ENCODE measurements around the gene MPP4. TPM values are rescaled to one million over a fixed set of nuclear protein-coding genes. Genes with fewer than 3 reads are reported as not detected.

The MPP4 gene
- total and polyA plus RNA-seq, 2 of the 13 experiments (the other 11 are each of a cell fraction or from before 2014, with no cell fraction given) = not detected

GRCh38 chr2:201697899-201698298 lies 545 bp downstream of the MPP4 start:
- Histone ChIP-seq H3K27ac (ENCODE audit: extremely low read length, insufficient read depth, low read length) (no peak overlapping the region), H3K9ac (ENCODE audit: insufficient read depth, low read depth, low read length) (no peak overlapping the region), H3K79me2 (ENCODE audit: insufficient read depth, low read length) (no peaks in the 10 kb centered on the region), H2AFZ (ENCODE audit: low read length) (no peak overlapping the region), H3K4me3 (replicated peaks in 1 of 3; ENCODE audit: insufficient read depth in 1 of 3, low read depth in 2 of 3, low read length in 3 of 3) (no peak overlapping the region), H3K9me3 (ENCODE audit: low read length) (no peaks in the 10 kb centered on the region), H3K4me2 (ENCODE audit: low read depth, low read length) (no peak overlapping the region), H4K20me1 (ENCODE audit: insufficient read depth, low read length) (no peaks in the 10 kb centered on the region), H3K36me3 (replicated peaks in 1 of 2; ENCODE audit: control insufficient read depth in 1 of 2, insufficient read depth in 2 of 2, low read length in 2 of 2) (peaks cover 0 to 12% of the 10 kb centered on the region in 2 experiments; a peak in 1 of 5 replicates), H3K4me1 (ENCODE audit: insufficient read depth, low read length) (no peaks in the 10 kb centered on the region), H3K27me3 (ENCODE audit: control insufficient read depth in 1 of 2, insufficient read depth in 2 of 2, low read length in 2 of 2) (peaks cover 0 to 8% of the 10 kb centered on the region in 2 experiments; a peak in 2 of 5 replicates)
- FAIRE-seq (no peak), ATAC-seq (no peak), DNase-seq (ENCODE audit: low spot score) (no peak)
- BruUV-seq (replicated peaks) = no TSS peak
- ChIA-PET POLR2A (no interaction called here), CTCF (ENCODE audit: low intra/inter-chr PET ratio, low total read pairs) (no interaction called here)
- 51% methylated on average over 2 of the region's 2 CpGs for WGBS (ENCODE audit: low lambda C conversion rate)
- no peak for TF ChIP-seq CEBPB (IDR thresholded peaks at IDR 0.05; ENCODE audit: borderline replicate concordance, low read depth, low read length)
- TF ChIP-seq FOXC1 (CRISPR knock-in tag; IDR thresholded peaks at IDR 0.05; ENCODE audit: borderline replicate concordance) = no peak
- TF ChIP-seq DDIT3 (CRISPR knock-in tag; IDR thresholded peaks at IDR 0.05) = no peak
- TF ChIP-seq TAF15 (IDR thresholded peaks at IDR 0.05; ENCODE audit: low read depth, low read length, poor library complexity, severe bottlenecking) = no peak
- TF ChIP-seq, protein P1, sequence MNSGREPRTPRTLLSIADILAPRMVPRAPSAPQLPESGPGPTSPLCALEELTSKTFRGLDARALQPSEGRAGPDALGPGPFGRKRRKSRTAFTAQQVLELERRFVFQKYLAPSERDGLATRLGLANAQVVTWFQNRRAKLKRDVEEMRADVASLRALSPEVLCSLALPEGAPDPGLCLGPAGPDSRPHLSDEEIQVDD (CRISPR knock-in tag; IDR thresholded peaks at IDR 0.05; ENCODE audit: borderline replicate concordance) = no peak
- TF ChIP-seq MED13 (CRISPR knock-in tag; IDR thresholded peaks at IDR 0.05) = no peak
- intact Hi-C loops (cut with micrococcal nuclease; ENCODE audit: unreplicated experiment) (no loop called here), in situ Hi-C loops (cut with HindIII; ENCODE audit: extremely low pct_ligation_motif_present, low pct_unique_long_range_greater_than_20kb) (no loop called here)

DNA sequence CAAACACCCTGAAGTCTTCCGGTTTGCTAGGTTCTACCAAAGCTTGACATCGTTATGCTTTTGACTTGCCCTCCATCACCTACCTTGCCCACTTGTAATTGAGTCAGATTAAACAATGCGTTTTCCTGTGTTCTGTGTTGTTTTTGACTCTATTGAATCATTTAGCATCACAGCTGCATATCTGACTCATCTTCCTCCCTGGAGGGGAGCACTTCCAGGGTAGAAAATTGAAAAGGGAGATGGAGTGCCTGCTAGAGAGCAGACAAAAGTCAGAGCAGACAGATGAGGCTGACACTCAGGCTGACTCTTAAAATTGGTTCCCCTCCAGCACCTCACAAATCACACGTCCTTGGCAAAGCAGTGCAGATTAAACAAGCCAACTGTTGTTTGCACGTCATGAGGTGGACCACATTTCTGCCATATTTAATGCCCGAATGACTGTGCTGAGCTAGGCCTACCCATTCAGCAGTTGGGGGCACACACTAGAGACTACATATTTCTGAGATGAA lies 2.2 kb downstream of the MPP4 start:
- no peak for DNase-seq (ENCODE audit: low spot score)
- no peak overlapping the region for H3K27ac ChIP-seq (ENCODE audit: extremely low read length, insufficient read depth, low read length)
- ChIA-PET CTCF (ENCODE audit: low intra/inter-chr PET ratio, low total read pairs) (no interaction called here), POLR2A (no interaction called here)
- WGBS (ENCODE audit: low lambda C conversion rate) = 43% methylated on average over 6 of the region's 6 CpGs
- H3K36me3 ChIP-seq (replicated peaks in 1 of 2; ENCODE audit: control insufficient read depth in 1 of 2, insufficient read depth in 2 of 2, low read length in 2 of 2) = peaks cover 0 to 8% of the 10 kb centered on the region in 2 experiments; a peak in 1 of 5 replicates
- no peak overlapping the region for H3K4me3 ChIP-seq (replicated peaks in 1 of 3; ENCODE audit: insufficient read depth in 1 of 3, low read depth in 2 of 3, low read length in 3 of 3)
- no peak overlapping the region for H3K4me2 ChIP-seq (ENCODE audit: low read depth, low read length)
- no peak overlapping the region for H2AFZ ChIP-seq (ENCODE audit: low read length)
- peaks cover 0 to 11% of the 10 kb centered on the region in 2 experiments; a peak in 2 of 5 replicates for H3K27me3 ChIP-seq (ENCODE audit: control insufficient read depth in 1 of 2, insufficient read depth in 2 of 2, low read length in 2 of 2)
- in situ Hi-C loops (cut with HindIII; ENCODE audit: extremely low pct_ligation_motif_present, low pct_unique_long_range_greater_than_20kb) (no loop called here), intact Hi-C loops (cut with micrococcal nuclease; ENCODE audit: unreplicated experiment) (no loop called here)
- no peak for ATAC-seq
- H3K9ac ChIP-seq (ENCODE audit: insufficient read depth, low read depth, low read length) = no peak overlapping the region
- H4K20me1 ChIP-seq (ENCODE audit: insufficient read depth, low read length) = no peaks in the 10 kb centered on the region
- H3K79me2 ChIP-seq (ENCODE audit: insufficient read depth, low read length) = no peaks in the 10 kb centered on the region
- no TSS peak for BruUV-seq (replicated peaks)
- no peaks in the 10 kb centered on the region for H3K4me1 ChIP-seq (ENCODE audit: insufficient read depth, low read length)
- FAIRE-seq = no peak
- H3K9me3 ChIP-seq (ENCODE audit: low read length) = no peaks in the 10 kb centered on the region
- TF ChIP-seq PAWR (CRISPR knock-in tag; IDR thresholded peaks at IDR 0.05; ENCODE audit: borderline replicate concordance) (no peak), ZNF598 (CRISPR knock-in tag; IDR thresholded peaks at IDR 0.05; ENCODE audit: borderline replicate concordance) (no peak)
- TF ChIP-seq, protein P2, sequence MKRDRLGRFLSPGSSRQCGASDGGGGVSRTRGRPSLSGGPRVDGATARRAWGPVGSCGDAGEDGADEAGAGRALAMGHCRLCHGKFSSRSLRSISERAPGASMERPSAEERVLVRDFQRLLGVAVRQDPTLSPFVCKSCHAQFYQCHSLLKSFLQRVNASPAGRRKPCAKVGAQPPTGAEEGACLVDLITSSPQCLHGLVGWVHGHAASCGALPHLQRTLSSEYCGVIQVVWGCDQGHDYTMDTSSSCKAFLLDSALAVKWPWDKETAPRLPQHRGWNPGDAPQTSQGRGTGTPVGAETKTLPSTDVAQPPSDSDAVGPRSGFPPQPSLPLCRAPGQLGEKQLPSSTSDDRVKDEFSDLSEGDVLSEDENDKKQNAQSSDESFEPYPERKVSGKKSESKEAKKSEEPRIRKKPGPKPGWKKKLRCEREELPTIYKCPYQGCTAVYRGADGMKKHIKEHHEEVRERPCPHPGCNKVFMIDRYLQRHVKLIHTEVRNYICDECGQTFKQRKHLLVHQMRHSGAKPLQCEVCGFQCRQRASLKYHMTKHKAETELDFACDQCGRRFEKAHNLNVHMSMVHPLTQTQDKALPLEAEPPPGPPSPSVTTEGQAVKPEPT (CRISPR knock-in tag; IDR thresholded peaks at IDR 0.05; ENCODE audit: low read depth) = no peak
- TF ChIP-seq, protein P3, sequence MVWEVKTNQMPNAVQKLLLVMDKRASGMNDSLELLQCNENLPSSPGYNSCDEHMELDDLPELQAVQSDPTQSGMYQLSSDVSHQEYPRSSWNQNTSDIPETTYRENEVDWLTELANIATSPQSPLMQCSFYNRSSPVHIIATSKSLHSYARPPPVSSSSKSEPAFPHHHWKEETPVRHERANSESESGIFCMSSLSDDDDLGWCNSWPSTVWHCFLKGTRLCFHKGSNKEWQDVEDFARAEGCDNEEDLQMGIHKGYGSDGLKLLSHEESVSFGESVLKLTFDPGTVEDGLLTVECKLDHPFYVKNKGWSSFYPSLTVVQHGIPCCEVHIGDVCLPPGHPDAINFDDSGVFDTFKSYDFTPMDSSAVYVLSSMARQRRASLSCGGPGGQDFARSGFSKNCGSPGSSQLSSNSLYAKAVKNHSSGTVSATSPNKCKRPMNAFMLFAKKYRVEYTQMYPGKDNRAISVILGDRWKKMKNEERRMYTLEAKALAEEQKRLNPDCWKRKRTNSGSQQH (CRISPR knock-in tag; IDR thresholded peaks at IDR 0.05; ENCODE audit: low read depth) = no peak
